GM12878 (cell line): ENCODE measurements around the gene LAMA2. TPM values are rescaled to one million over a fixed set of nuclear protein-coding genes. Genes with fewer than 3 reads are reported as not detected.

Source experiments
- ATAC-seq: fragments of 200-7000 bp; cut with Tn5 transposase; 3 replicates; pipeline ENCODE4 v1.9.1; 2020; ENCODE audit warnings: mild to moderate bottlenecking, moderate library complexity
- BruUV-seq: library from RNA; stranded (reverse); fragments of 400-500 nt; replicated peaks from 2 replicates; lab custom pipeline; 2021; lab: Mats Ljungman, UMichigan
- CTCF ChIA-PET: fragments of 300-600 bp; sonication (Branson Sonifier 250); formaldehyde crosslinking; extraction: SDS; loops from one replicate; lab custom pipeline; 2021; ENCODE audit warnings: inconsistent platforms; lab: Yijun Ruan, JAX
- POLR2A ChIA-PET: fragments of 350-600 bp; formaldehyde crosslinking; extraction: SDS; loops from one replicate; lab custom pipeline; 2021; ENCODE audit warnings: inconsistent platforms; lab: Charles Lee
- RAD21 ChIA-PET: fragments of 300-600 bp; sonication (Branson Sonifier 250); formaldehyde crosslinking; loops from one replicate; lab custom pipeline; 2023; ENCODE audit warnings: antibody characterized with exemption; ENCODE audit not compliant: unreplicated experiment; lab: Charles Lee
- SMC1A ChIA-PET: fragments of 300-600 bp; sonication (Branson Sonifier 250); formaldehyde crosslinking; loops from one replicate; lab custom pipeline; 2023; ENCODE audit not compliant: unreplicated experiment, uncharacterized antibody; lab: Charles Lee
- DNase-seq: peaks from one replicate; pipeline ENCODE4 v3.0.0-alpha.2; 2011; ENCODE audit warnings: low read depth, low spot score
- FAIRE-seq: peaks from 3 replicates; lab custom pipeline; 2011; peaks lifted over from hg19 to GRCh38; lab: Jason Lieb, UNC
- H2AFZ ChIP-seq: 2 replicates; pipeline ENCODE4 v1.6.0; 2011; ENCODE audit warnings: low read depth, low read length, control low read depth; ENCODE audit not compliant: control insufficient read depth
- H3K27ac ChIP-seq: 2 replicates; pipeline ENCODE4 v1.5.1; 2011; ENCODE audit warnings: control low read depth; ENCODE audit not compliant: control insufficient read depth, insufficient read depth
- H3K27me3 ChIP-seq, 2 experiments: replicated peaks in 1 of 2; 2 replicates each; pipeline versions ENCODE4 v1.6.0 to v1.6.1; 2011; ENCODE audit warnings: low read length in 1 of 2; ENCODE audit not compliant: control insufficient read depth in 2 of 2, insufficient read depth in 2 of 2
- H3K36me3 ChIP-seq, 2 experiments: 2 replicates each; pipeline ENCODE4 v1.5.1; 2011; ENCODE audit warnings: low read length in 1 of 2; ENCODE audit not compliant: control insufficient read depth in 2 of 2, insufficient read depth in 2 of 2
- H3K4me1 ChIP-seq: 2 replicates; pipeline ENCODE4 v1.6.1; 2011; ENCODE audit warnings: mild to moderate bottlenecking, low read length, moderate library complexity, mixed read lengths; ENCODE audit not compliant: control insufficient read depth, insufficient read depth
- H3K4me2 ChIP-seq: 2 replicates; pipeline ENCODE4 v1.6.0; 2011; ENCODE audit warnings: control low read depth; ENCODE audit not compliant: control insufficient read depth, insufficient read depth
- H3K4me3 ChIP-seq: fragments of 200-600 bp; sonication (generic); 2 replicates; pipeline ENCODE4 v1.5.1; 2016
- H3K79me2 ChIP-seq: 2 replicates; pipeline ENCODE4 v1.6.0; 2011; ENCODE audit warnings: low read length; ENCODE audit not compliant: control insufficient read depth, insufficient read depth
- H3K9ac ChIP-seq: 2 replicates; pipeline ENCODE4 v1.8.0; 2011; ENCODE audit warnings: low read length, control low read depth, mixed read lengths; ENCODE audit not compliant: control insufficient read depth, insufficient read depth
- H3K9me3 ChIP-seq: replicated peaks from 3 replicates; pipeline ENCODE4 v1.5.1; 2011; ENCODE audit warnings: mild to moderate bottlenecking, low read length; ENCODE audit not compliant: control insufficient read depth, insufficient read depth
- H4K20me1 ChIP-seq: 2 replicates; pipeline ENCODE4 v1.6.0; 2011; ENCODE audit not compliant: control insufficient read depth, insufficient read depth
- KLF5 ChIP-seq: fragments of 450-650 bp; IDR thresholded peaks from 2 replicates; pipeline ENCODE4 v1.6.1; 2014; ENCODE audit warnings: mild to moderate bottlenecking; ENCODE audit not compliant: partially characterized antibody
- RFX5 ChIP-seq: IDR thresholded peaks from 2 replicates; pipeline ENCODE4 v1.6.1; 2011; ENCODE audit warnings: low read depth, low read length, improper control_type of control experiment
- SMAD1 ChIP-seq: fragments of 450-650 bp; IDR thresholded peaks from 2 replicates; pipeline ENCODE4 v1.6.1; 2018; ENCODE audit warnings: mild to moderate bottlenecking, low read depth; ENCODE audit not compliant: partially characterized antibody
- WGBS: methylation state at CpG from one replicate; pipeline ENCODE4 v1.1.6; 2016; ENCODE audit warnings: low lambda C conversion rate; ENCODE audit not compliant: insufficient replicate concordance, insufficient coverage; ENCODE audit errors: missing lambda C conversion rate; 5-methylcytosine and 5-hydroxymethylcytosine counted together
- in situ Hi-C: fragments of 300-500 bp; cut with MboI; formaldehyde crosslinking; loops from 9 replicates; pipeline ENCODE4 v1.14.3; 2018; ENCODE audit warnings: mixed read lengths
- intact Hi-C: fragments of 100-400 bp; cut with micrococcal nuclease; formaldehyde crosslinking; loops from one replicate; pipeline ENCODE4 v1.14.2; 2022; ENCODE audit not compliant: unreplicated experiment
- polyA plus RNA-seq, 11 experiments: library from polyadenylated mRNA; depleted of rRNA in 4 of 11; unstranded in 6 of 11; stranded (reverse) in 5 of 11; fragments of >200 nt; fragmentation: Nextera tagmentation in 4 of 11; fragmentation: Illumina TruSeq in 1 of 11; extraction: Ambion mirVana in 4 of 11; extraction: Trizol in 1 of 11; gene quantifications; 1 replicate in 1 of 11; 2 replicates in 10 of 11; pipeline versions ENCODE4 v1.2.1 to v1.2.3, GENCODE V29; 2011 to 2016; ENCODE audit warnings: inconsistent platforms in 2 of 11, missing spikeins in 2 of 11, low read depth in 1 of 11
- total RNA-seq, 4 experiments: library from RNA; depleted of rRNA in 3 of 4; stranded (reverse); fragments of >200 nt in 3 of 4; fragmentation: Illumina TruSeq in 1 of 4; extraction: Trizol in 1 of 4; gene quantifications; 2 replicates each; pipeline versions ENCODE4 v1.2.1 to v1.2.3, GENCODE V29; 2013 to 2021
- TF ChIP-seq, protein P1 (sequence below): IDR thresholded peaks from 2 replicates; pipeline ENCODE4 v1.6.1; 2012; ENCODE audit warnings: improper control_type of control experiment, low read depth, low read length; ENCODE audit not compliant: insufficient replicate concordance

LAMA2 gene
- total and polyA plus RNA-seq, 10 of the 15 experiments (the other 5 are each of a cell fraction or from before 2014, with no cell fraction given), result 0.04 to 2.0 (median 0.37) TPM; not detected in 1

GRCh38 chr6:128903715-128904114 is 20.8 kb downstream of the LAMA2 start:
- DNase-seq (no peak), FAIRE-seq (no peak), ATAC-seq (no peak)
- intact Hi-C loops, result no loop called here
- Histone ChIP-seq H3K9ac (no peak overlapping the region), H4K20me1 (no peaks in the 10 kb centered on the region), H2AFZ (no peak overlapping the region), H3K27ac (no peak overlapping the region), H3K4me1 (no peaks in the 10 kb centered on the region), H3K9me3 (no peaks in the 10 kb centered on the region), H3K79me2 (no peaks in the 10 kb centered on the region), H3K4me3 (no peak overlapping the region), H3K36me3 (no peaks in the 10 kb centered on the region), H3K4me2 (no peak overlapping the region), H3K27me3 (no peaks in the 10 kb centered on the region)
- WGBS, result 61% methylated on average over 5 of the region's 5 CpGs
- in situ Hi-C loops, result no loop called here
- CTCF ChIA-PET, result no interaction called here
- RAD21 ChIA-PET, result no interaction called here
- TF ChIP-seq KLF5 (no peak), SMAD1 (no peak), RFX5 (no peak)
- TF ChIP-seq, protein P1, sequence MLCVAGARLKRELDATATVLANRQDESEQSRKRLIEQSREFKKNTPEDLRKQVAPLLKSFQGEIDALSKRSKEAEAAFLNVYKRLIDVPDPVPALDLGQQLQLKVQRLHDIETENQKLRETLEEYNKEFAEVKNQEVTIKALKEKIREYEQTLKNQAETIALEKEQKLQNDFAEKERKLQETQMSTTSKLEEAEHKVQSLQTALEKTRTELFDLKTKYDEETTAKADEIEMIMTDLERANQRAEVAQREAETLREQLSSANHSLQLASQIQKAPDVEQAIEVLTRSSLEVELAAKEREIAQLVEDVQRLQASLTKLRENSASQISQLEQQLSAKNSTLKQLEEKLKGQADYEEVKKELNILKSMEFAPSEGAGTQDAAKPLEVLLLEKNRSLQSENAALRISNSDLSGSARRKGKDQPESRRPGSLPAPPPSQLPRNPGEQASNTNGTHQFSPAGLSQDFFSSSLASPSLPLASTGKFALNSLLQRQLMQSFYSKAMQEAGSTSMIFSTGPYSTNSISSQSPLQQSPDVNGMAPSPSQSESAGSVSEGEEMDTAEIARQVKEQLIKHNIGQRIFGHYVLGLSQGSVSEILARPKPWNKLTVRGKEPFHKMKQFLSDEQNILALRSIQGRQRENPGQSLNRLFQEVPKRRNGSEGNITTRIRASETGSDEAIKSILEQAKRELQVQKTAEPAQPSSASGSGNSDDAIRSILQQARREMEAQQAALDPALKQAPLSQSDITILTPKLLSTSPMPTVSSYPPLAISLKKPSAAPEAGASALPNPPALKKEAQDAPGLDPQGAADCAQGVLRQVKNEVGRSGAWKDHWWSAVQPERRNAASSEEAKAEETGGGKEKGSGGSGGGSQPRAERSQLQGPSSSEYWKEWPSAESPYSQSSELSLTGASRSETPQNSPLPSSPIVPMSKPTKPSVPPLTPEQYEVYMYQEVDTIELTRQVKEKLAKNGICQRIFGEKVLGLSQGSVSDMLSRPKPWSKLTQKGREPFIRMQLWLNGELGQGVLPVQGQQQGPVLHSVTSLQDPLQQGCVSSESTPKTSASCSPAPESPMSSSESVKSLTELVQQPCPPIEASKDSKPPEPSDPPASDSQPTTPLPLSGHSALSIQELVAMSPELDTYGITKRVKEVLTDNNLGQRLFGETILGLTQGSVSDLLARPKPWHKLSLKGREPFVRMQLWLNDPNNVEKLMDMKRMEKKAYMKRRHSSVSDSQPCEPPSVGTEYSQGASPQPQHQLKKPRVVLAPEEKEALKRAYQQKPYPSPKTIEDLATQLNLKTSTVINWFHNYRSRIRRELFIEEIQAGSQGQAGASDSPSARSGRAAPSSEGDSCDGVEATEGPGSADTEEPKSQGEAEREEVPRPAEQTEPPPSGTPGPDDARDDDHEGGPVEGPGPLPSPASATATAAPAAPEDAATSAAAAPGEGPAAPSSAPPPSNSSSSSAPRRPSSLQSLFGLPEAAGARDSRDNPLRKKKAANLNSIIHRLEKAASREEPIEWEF, result no peak
- POLR2A ChIA-PET, result no interaction called here
- no TSS peak for BruUV-seq
- SMC1A ChIA-PET, result no interaction called here
